ENCODE data around the gene ADCY5. TPM values are rescaled to one million over a fixed set of nuclear protein-coding genes. Genes with fewer than 3 reads are reported as not detected.

The ADCY5 gene
- total RNA-seq, 2 experiments from 2014 or later = not detected

DNA sequence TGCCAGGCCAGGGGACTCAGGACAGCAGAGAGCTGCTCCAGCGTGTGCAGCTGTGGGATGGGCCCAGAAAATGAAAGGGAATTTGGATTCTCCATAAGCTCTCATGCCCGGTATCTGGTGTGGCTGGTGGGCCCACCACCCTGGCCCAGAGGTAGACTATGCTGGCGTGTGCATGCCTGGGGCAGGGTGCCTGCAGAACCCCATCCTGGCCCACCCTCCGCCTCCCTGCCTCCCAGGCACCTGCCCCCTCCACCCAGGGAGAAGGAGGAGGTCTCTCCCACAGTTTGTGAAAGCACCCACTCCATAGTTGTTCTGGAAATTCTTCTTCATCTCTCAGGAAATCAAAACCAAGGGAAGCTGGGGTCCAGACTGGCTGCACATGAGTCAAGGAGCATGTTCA, 112.9 kb downstream of the ADCY5 start:
- H3K9me3 Mint-ChIP-seq (ENCODE audit: low read depth) = no peaks in the 10 kb centered on the region
- no peaks in the 10 kb centered on the region for H3K27me3 Mint-ChIP-seq
- no peak overlapping the region for H3K27ac Mint-ChIP-seq
- H3K4me3 Mint-ChIP-seq = no peak overlapping the region
- no peak for DNase-seq
- ATAC-seq = no peak
- H3K36me3 Mint-ChIP-seq = no peaks in the 10 kb centered on the region
- CTCF ChIA-PET = no interaction called here
- peaks cover 6% of the 10 kb centered on the region for H3K4me1 Mint-ChIP-seq

DNA sequence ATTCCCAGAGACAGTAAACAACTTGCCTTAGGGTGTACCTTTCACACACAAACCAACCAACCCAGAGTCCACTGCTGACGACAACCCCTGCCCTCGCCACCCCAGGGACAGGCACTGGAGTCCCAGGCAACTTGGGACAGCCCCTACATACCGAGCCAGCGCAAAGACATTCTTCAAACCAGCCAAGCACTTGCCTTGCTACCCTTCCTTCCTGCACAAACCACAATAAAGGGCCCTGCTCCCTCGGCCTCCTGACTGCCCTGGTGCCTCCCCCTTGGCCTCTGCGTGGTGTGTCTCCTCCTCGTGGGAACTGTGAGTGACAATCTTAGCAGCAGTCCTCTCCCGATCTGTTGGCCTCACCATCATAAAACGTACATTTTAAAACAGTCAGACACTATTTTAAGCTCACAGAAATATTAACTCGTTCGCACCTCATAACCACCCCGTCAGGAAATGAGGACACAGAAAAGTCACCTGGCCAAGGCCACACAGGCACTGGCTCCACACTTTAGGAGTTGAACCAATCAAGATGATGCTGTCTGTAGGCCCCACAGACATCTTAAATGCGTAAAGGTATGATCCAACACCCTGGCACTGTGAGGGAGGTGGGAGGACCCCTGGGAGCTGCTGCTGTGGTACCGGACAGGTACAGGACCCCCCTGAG, 113.8 kb downstream of the ADCY5 start:
- H3K4me1 Mint-ChIP-seq = peaks cover 6% of the 10 kb centered on the region
- DNase-seq = no peak
- H3K27me3 Mint-ChIP-seq = no peaks in the 10 kb centered on the region
- H3K27ac Mint-ChIP-seq = no peak overlapping the region
- no peak for ATAC-seq
- no peaks in the 10 kb centered on the region for H3K9me3 Mint-ChIP-seq (ENCODE audit: low read depth)
- CTCF ChIA-PET = no interaction called here
- H3K36me3 Mint-ChIP-seq = no peaks in the 10 kb centered on the region
- no peak overlapping the region for H3K4me3 Mint-ChIP-seq

DNA sequence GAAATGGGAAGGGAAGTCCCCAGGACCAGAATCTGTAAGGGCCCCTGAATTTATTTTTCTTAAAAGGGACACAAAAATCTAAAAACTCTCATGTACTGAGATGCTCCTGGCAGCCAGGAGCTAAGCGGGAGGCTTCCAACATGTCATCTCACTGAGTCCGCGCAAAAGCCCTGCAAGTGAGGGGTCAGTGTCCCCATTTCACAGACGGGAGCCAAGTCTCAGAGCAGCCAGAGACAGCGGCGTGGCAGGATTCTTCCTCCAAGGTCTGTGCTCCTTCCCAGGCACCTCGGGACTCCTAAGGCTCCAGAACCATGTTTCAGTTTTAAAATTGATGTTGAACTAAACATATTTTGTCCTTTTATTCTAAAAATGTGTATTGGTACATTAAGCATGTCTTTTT, 114.8 kb downstream of the ADCY5 start:
- H3K4me1 Mint-ChIP-seq = peaks cover 6% of the 10 kb centered on the region
- H3K27me3 Mint-ChIP-seq = no peaks in the 10 kb centered on the region
- no peak overlapping the region for H3K27ac Mint-ChIP-seq
- no peaks in the 10 kb centered on the region for H3K36me3 Mint-ChIP-seq
- DNase-seq = no peak
- H3K9me3 Mint-ChIP-seq (ENCODE audit: low read depth) = no peaks in the 10 kb centered on the region
- CTCF ChIA-PET = no interaction called here
- no peak for ATAC-seq
- H3K4me3 Mint-ChIP-seq = no peak overlapping the region

DNA sequence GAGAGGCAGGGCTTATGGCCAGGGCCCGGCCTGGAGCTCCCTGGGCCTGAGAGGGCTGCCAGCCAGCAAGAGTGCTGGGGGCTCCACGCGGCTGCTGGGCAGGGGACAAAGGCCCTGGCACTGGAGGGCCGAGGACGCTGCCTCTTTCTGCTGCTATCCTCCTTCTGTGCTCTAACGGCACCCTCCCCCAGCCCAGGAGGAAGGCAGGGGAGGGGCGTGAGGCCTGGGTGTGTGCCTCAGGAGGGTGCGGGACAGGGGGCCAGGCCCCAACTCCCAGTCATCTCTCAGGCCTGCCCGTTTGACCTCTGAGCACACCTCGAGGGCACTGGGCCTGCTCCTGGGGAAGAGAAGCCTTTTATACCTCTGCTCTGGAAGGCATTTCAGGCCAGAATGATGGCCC, 115.5 kb downstream of the ADCY5 start:
- peaks cover 6% of the 10 kb centered on the region for H3K4me1 Mint-ChIP-seq
- no peak for DNase-seq
- H3K27ac Mint-ChIP-seq = no peak overlapping the region
- H3K4me3 Mint-ChIP-seq = no peak overlapping the region
- no peaks in the 10 kb centered on the region for H3K9me3 Mint-ChIP-seq (ENCODE audit: low read depth)
- H3K36me3 Mint-ChIP-seq = no peaks in the 10 kb centered on the region
- no peak for ATAC-seq
- CTCF ChIA-PET = no interaction called here
- H3K27me3 Mint-ChIP-seq = no peaks in the 10 kb centered on the region

DNA sequence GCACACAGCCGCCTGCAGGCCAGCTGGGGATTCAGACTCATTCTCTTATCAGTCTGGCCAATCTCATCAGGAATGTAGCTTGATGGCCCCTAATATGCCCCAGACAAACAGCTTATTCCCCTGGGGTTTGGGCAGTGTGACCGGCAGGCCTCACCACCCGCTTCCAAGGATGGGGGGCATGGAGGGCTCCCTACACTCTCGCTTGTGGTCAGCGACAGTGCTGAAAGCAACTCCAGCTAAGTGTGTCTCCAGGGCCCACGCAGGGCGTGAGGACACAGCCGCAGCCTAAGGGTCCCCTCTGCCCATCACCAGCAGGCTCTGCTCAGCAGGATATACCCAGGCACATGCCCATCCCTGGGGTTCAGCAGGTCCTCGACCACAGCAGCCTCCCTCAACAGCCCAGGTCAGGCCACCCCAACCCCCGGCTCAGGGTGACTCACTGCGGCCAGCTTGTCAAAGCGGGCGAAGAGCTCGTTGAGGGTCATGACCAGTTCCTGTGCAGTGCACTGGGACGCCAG, 116.7 kb downstream of the ADCY5 start:
- no peak for ATAC-seq

DNA sequence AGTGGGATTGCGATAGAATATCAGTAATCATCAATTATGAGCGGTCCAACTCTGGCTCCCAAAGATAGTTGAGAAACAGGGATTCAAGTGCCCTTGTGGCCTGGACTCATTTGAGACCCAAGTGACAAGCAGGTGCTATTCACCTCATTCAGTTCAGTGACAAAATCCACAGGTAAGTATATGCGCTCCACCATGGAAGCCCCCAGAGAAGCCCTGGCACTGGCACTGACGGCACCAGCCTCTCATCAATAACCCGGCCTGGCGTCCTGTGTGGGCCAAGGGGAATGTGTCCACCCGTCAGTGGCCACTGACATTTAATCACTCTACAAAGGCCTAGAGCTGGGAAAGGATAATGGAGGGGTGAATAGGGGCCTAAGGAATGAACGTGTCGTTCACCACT, 117.2 kb downstream of the ADCY5 start:
- H3K9me3 Mint-ChIP-seq (ENCODE audit: low read depth) = no peaks in the 10 kb centered on the region
- no peaks in the 10 kb centered on the region for H3K36me3 Mint-ChIP-seq
- no peak overlapping the region for H3K4me3 Mint-ChIP-seq
- peaks cover 6% of the 10 kb centered on the region for H3K4me1 Mint-ChIP-seq
- H3K27ac Mint-ChIP-seq = no peak overlapping the region
- no peaks in the 10 kb centered on the region for H3K27me3 Mint-ChIP-seq
- DNase-seq = no peak
- no peak for ATAC-seq
- CTCF ChIA-PET = interaction anchor here (0.6 to 1.6 kb wide), 3 partner anchors 11 to 228 kb away, joined by 3 to 4 read pairs (median 3); no protein-coding TSS in a partner anchor

More for the DNA sequence above, 116.7 kb downstream of the ADCY5 start:
- Mint-ChIP-seq H3K27ac (no peak overlapping the region), H3K4me3 (no peak overlapping the region), H3K4me1 (peaks cover 6% of the 10 kb centered on the region), H3K36me3 (no peaks in the 10 kb centered on the region), H3K27me3 (no peaks in the 10 kb centered on the region), H3K9me3 (ENCODE audit: low read depth) (no peaks in the 10 kb centered on the region)
- no peak for DNase-seq
- CTCF ChIA-PET = interaction anchor here (1.1 to 1.6 kb wide), 2 partner anchors 11 to 227 kb away, joined by 3 to 4 read pairs; no protein-coding TSS in a partner anchor

DNA sequence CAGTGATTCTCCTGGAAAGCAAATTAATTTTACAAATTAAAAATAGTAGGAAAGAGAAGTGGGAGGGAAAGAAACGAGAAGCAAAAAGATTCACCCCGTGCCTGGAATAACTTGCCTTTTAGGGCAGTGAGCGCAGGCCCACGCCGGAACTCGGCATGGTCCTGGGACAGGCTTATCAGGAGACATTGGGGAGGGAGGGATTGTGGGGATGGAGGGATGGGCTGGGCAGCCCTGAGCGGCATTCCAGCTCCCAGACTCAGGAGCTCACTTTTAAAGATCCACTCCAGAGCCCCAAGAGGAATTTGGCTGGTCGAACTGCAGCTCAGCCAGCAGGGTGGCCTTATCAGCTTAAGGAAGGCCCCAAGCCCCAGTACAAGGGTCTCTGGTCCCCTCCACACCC, 117.9 kb downstream of the ADCY5 start:
- Mint-ChIP-seq H3K36me3 (no peaks in the 10 kb centered on the region), H3K27me3 (no peaks in the 10 kb centered on the region), H3K9me3 (ENCODE audit: low read depth) (no peaks in the 10 kb centered on the region), H3K4me3 (no peak overlapping the region), H3K4me1 (peaks cover 6% of the 10 kb centered on the region), H3K27ac (no peak overlapping the region)
- no peak for ATAC-seq
- no peak for DNase-seq
- CTCF ChIA-PET = interaction anchor here (0.6 to 1.6 kb wide), 3 partner anchors 12 to 229 kb away, joined by 3 to 4 read pairs (median 3); no protein-coding TSS in a partner anchor

DNA sequence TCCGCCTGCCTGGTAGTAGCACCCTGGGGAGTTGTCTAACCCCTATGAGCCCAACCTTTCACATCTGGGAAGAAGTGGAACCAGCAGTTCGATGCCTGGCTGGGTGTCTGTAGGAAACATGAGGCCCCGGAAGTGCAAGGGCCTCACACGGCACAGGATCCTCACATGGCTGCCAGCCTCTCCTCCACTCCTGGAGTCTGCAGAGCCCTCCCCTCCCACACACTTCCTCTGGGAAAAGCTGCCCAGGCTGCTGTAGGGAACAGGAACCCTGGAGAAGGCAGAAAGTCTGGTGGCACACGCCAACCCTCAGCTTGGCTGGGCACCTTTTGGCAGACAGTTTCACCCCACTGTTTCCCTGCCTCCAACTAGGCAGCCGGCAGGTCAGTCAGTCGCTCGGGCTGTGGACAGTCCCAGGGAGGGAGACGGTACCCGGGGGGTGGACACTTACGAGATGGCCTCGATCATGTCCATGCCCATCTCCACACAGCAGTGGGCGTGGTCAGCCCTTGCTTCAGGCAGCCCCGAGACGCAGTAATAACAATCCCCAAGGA, 118.4 kb downstream of the ADCY5 start:
- no peaks in the 10 kb centered on the region for H3K9me3 Mint-ChIP-seq (ENCODE audit: low read depth)
- CTCF ChIA-PET = interaction anchor here (1.6 to 5.0 kb wide), 2 partner anchors 229 kb away, joined by 3 to 32 read pairs; no protein-coding TSS in a partner anchor
- H3K4me1 Mint-ChIP-seq = peaks cover 6% of the 10 kb centered on the region
- no peaks in the 10 kb centered on the region for H3K36me3 Mint-ChIP-seq
- no peak overlapping the region for H3K4me3 Mint-ChIP-seq
- DNase-seq (no peak), ATAC-seq (no peak)
- no peaks in the 10 kb centered on the region for H3K27me3 Mint-ChIP-seq
- H3K27ac Mint-ChIP-seq = no peak overlapping the region

DNA sequence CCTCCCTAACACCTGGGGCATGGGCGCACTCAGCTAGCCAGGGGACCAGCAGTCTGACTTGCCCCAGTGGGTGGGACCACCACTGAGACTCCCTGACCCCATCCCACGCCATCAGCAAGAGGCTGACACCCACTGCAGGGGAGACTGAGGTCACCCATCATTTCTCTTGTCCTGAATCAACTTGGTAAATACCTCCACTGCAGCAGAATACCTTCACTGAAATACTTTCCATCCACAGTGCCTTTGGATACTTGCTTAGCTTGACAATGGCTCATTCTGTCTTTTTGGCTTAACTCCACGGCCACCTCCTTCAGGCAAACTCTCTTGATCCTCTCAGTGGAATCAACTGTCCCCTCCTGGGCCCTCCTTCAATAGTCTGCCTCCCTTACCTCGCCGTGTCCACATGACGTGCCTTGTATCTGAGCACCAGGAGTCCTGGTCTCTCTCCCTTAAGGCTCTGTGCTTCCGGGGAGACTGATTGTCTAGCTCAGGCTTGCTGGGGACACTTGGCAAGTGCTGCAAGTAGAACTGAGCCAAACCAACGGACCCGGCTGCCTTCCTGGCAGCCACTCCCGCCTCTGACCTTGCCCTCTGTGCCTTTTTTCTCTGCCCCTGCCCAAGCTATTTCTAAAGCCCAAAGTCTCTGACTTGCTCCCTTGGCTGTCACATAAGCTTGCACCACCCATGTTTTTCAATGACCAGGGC, 119.1 kb downstream of the ADCY5 start:
- Mint-ChIP-seq H3K27me3 (no peaks in the 10 kb centered on the region), H3K9me3 (ENCODE audit: low read depth) (no peaks in the 10 kb centered on the region), H3K4me1 (peaks cover under 1% of the 10 kb centered on the region), H3K36me3 (no peaks in the 10 kb centered on the region), H3K4me3 (no peak overlapping the region), H3K27ac (no peak overlapping the region)
- ATAC-seq = no peak
- DNase-seq = no peak
- CTCF ChIA-PET = interaction anchor here (0.6 to 5.0 kb wide), 9 partner anchors 8 to 254 kb away, joined by 3 to 32 read pairs (median 4); no protein-coding TSS in a partner anchor

DNA sequence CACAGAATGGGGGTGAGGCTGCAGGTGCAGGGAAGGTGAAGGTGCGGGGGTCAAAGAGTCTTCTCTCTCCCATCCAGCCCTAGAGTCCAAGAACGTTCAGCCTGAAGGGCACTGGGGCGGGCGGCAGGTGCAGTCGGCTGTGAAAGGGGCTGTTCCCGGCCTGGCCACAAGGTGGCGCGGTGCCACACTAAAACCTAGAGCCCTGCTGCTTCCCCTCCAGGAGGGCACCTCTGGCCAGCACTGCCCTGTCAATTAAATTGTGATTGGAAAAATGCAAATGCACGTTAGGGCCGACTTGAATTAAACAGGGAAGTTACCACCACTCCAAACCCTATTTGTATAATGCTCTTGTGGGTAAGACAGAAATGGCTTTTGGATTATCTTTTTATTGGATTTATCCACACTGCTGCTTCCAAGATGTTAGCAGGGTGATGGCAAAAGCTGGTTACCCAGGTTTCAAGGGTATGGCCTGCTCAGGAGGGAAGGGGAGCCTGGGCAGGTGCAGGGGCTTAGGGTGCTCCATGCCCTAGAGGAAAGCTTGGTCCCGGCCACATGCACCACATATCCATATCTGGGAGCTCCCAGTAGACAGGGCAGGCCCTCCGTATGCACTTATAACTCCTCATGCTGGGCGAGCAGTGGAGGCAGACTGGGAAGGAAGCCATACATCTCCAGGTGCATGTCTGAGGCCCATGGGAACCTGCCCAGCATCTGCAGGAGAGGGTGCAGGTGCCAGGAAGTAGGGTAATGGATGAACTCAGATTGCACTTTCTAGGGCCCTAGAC, 119.8 kb downstream of the ADCY5 start:
- ATAC-seq = peak; percentile 81

DNA sequence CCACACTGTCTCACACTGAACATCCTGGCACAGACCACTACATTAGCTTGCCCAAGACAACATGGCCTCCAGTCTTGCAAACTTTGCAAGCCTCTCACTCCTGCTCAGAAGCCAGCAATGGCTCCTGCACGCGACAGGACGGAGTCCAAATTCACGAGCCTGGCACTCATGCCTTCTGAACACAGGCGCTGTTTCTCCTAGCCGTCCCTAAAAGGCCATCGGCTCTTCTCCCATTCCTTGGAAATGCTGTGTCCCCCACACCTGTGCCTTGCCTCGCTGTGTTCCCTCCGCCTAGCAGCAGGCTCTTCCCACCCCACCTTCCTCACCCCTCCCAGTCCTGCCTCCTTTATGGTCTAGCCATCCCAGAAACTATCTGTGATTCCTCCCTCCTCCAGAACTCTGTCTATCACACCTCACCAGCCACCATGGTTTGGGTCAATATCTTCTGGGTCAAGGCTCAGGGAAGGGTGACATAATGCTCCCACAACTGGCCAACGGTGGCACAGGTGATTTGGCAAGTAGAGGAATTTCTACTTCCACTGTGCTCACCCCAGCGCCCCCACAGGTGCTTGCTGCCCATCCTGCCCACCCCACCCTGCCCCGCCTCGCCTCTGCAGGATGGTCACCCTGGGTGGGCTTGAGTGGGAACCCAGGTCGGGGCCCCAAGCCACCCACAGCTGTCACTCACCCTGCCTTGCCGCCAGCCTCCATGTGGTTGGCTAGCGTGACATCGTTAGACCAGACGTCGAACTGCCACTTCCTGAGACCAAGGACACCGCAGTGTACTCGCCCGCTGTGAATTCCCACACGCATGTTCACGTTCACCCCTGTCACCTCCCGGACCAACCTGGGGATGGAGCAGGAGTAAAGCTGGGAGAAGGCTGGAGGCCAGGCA, 120.7 kb downstream of the ADCY5 start:
- Mint-ChIP-seq H3K36me3 (no peaks in the 10 kb centered on the region), H3K27ac (no peak overlapping the region), H3K4me3 (no peak overlapping the region), H3K9me3 (ENCODE audit: low read depth) (no peaks in the 10 kb centered on the region), H3K4me1 (no peaks in the 10 kb centered on the region), H3K27me3 (no peaks in the 10 kb centered on the region)
- CTCF ChIA-PET = interaction anchor here (1.0 to 5.0 kb wide), 6 partner anchors 10 to 232 kb away, joined by 3 to 32 read pairs (median 4); no protein-coding TSS in a partner anchor
- DNase-seq (no peak), ATAC-seq (peak; percentile 21)

More for the DNA sequence above, 119.8 kb downstream of the ADCY5 start:
- CTCF ChIA-PET = interaction anchor here (0.6 to 5.0 kb wide), 10 partner anchors 9 to 255 kb away, joined by 3 to 32 read pairs (median 4); no protein-coding TSS in a partner anchor
- DNase-seq = peak; percentile 77
- H3K27me3 Mint-ChIP-seq = no peaks in the 10 kb centered on the region
- H3K4me3 Mint-ChIP-seq = no peak overlapping the region
- no peaks in the 10 kb centered on the region for H3K36me3 Mint-ChIP-seq
- no peaks in the 10 kb centered on the region for H3K9me3 Mint-ChIP-seq (ENCODE audit: low read depth)
- no peaks in the 10 kb centered on the region for H3K4me1 Mint-ChIP-seq
- H3K27ac Mint-ChIP-seq = no peak overlapping the region

DNA sequence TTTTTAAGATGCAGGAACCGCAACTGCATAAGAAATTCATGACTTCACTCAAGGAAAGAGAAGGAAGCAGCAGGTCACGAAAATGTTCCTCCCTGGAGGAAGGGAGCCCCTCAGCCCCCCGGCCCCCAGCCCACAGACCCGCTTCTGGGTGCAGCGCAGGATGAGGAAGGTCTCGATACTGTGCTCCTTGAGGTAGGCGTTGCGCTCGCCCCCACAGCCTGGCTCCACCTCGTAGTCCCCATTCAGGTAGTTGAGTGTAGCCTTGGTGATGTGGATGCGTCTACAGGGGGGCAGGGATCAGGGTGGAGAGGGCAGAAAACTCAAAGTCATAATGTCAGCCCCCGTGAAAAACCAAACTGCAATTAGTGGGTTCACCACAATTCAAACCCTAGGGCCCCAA, 121.4 kb downstream of the ADCY5 start:
- no peak overlapping the region for H3K4me3 Mint-ChIP-seq
- H3K9me3 Mint-ChIP-seq (ENCODE audit: low read depth) = no peaks in the 10 kb centered on the region
- DNase-seq (no peak), ATAC-seq (no peak)
- H3K27me3 Mint-ChIP-seq = no peaks in the 10 kb centered on the region
- CTCF ChIA-PET = interaction anchor here (1.0 to 5.0 kb wide), 2 partner anchors 82 to 232 kb away, joined by 3 to 32 read pairs; no protein-coding TSS in a partner anchor
- H3K27ac Mint-ChIP-seq = no peak overlapping the region
- H3K4me1 Mint-ChIP-seq = no peaks in the 10 kb centered on the region
- no peaks in the 10 kb centered on the region for H3K36me3 Mint-ChIP-seq

All from activated CD8-positive, alpha-beta memory T cell treated with anti-CD3 and anti-CD28 coated beads, Interleukin-2, amount 10 ng/mL, durations not matched to agents 7 days and 5 days (primary cell).